ENCODE measurements around the gene TEDC2. TPM values are rescaled to one million over a fixed set of nuclear protein-coding genes. Genes with fewer than 3 reads are reported as not detected.
"Not testable (repeated sequence)": the region's sequence is repeated elsewhere in the genome, so short reads cannot be mapped to it uniquely, and the experiment has no call there.

The TEDC2 gene
- polyA plus RNA-seq, 3 donors: 11.3 to 14.2 (median 13.7) TPM

GRCh38 chr16:2475413-2476344, 15.8 kb downstream of the TEDC2 start:
- DNase-seq: no peak

GRCh38 chr16:2476345-2476720, 16.4 kb downstream of the TEDC2 start:
- no peak for DNase-seq

GRCh38 chr16:2476741-2477140, 16.8 kb downstream of the TEDC2 start:
- DNase-seq: no peak

DNA sequence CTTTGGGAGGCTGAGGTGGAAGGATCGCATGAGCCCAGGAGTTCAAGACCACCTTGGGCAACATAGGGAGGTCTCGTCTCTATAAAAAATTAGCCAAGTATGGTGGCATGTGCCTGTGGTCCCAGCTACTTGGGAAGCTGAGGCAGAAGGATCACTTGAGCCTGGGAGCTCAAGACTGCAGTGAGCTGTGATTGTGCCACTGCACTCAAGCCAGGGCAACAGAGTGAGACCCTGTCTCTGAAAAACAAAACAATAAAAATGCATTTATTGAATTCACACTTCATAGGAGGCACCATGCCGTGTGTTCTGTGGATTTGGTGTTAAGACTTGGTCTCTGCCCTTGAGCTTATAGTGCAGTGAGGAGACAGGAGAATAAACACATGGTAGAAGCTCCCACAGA, 17.4 kb downstream of the TEDC2 start:
- DNase-seq: no peak

- DNase-seq: no peak
Measured at GRCh38 chr16:2478279-2478678, 18.4 kb downstream of the TEDC2 start.

- not testable (repeated sequence) for DNase-seq
Measured at GRCh38 chr16:2479996-2480395, 20.1 kb downstream of the TEDC2 start.

DNA sequence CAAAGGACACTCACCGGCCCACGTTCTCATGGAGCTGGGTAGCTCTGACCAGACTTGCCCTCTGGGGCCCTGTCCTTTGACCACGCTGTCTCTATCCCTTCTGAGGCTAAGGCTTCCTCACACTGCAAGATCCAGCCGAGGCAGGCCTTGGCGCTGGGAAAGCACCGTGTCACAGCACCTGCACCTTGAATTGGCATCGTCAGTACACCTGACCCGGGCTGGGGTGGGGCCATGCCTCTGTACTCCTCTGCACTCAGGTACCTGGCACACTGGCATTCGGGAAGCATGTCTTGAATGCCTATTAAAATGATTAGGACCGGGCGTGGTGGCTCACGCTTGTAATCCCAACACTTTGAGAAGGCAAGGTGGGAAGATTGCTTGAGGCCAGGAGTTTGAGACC, 21.0 kb downstream of the TEDC2 start:
- DNase-seq: no peak

GRCh38 chr16:2481676-2482075, 21.8 kb downstream of the TEDC2 start:
- DNase-seq: no peak

DNA sequence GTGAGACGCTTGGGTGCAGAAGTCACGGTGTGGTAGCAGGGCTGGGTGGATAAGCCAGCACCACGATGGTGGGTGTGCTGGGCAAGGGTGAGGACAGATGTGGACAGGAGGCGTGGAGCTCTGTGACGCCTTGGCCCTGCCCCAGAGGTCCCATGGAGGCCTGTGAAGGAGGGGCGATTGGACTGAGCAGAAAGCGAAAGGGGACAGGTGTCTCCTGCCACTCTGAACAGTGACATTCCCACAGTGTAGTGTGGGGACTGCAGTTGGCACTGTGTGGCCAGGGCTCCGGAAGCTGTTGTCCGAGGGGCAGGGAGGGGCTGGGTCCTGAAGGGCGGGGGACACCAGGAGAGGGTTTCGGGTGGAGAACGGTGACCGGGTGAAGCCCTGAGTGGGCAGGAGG, 22.3 kb downstream of the TEDC2 start:
- no peak for DNase-seq

DNA sequence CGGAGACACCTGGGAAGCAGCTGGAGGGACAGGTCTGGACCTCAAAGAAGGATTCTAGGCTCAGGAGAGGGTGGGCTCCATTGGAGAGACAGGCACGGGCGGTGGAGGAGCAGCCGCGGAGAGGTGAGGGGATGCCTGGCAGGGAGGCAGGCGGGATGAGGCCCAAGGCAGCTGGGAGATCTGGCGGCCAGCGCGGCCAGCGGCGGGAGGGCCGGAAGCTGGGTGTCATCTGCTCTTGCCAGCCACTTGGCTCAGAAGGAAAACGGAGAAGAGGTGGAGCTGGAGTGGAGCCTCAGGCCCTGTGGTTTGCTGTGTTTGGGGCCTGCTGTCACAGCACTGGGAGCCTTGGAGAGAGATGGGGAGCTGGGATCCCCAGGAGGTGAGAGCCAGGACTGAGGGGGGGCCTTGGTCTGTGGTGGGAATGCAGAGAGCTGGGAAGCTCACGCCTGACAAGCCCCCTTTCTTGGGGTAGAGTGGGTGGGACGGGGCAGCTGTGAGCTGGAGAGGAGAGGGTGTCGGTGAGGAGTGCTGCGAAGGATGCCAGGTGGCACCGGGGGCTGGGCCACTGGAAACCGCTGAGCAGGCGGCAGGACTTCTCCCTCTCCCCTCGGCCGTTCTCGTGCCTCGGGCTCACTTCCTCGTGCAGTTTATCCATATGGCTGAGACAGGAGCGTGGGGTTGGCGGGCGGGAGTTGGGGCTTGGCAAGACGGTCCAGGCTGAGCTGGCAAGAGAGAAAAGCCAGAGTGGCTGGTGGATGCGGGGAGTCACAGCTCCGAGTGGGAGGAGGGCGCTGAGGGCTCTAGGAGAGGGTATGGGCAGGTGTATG, 23.0 kb downstream of the TEDC2 start:
- DNase-seq: no peak

GRCh38 chr16:2483939-2484897, 24.3 kb downstream of the TEDC2 start:
- no peak for DNase-seq

- DNase-seq: no peak
Measured at GRCh38 chr16:2484898-2485508, 25.1 kb downstream of the TEDC2 start.

GRCh38 chr16:2485811-2486507, 26.1 kb downstream of the TEDC2 start:
- DNase-seq: no peak

DNA sequence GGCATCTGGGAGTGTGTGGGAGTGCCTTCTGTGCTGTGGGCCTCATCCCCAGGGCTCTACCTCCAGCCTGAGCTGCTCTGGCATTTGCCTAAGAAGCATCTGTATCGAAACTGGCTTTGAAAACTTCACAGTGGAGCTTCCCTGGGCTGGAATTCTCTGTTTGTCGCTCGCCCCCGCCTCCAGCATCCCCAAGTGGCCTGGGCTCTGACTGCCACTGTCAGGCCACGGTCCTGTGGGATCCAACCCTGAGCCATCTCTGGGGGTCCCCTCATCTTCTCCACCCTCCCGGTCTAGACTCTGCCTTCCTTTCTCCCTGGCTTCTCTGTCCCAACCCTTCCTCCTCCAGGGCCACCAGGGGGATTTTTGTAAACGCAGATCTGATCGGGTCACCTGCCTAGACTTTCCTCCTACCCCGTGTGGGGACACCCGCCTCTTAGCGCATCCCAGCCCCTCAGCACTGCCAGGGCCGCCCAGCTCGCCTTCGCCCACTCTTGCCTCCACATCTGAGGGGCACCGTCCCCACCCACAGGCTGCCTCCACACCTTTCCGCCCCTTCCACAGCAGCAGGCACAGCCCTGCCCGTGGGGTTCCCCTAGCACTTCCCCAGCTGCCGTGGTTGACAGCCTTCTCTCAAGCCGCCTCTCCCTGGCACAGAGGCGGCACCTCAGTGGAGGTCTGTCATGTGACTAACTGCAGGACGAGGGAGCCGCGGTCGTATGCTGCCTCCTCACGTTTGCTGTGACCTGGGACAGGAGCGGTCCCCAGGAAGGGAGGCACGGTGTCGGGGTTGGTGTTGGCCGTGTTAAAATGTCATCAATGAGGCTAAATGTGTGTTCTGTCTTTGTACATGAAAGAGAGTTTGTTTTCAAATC, 27.0 kb downstream of the TEDC2 start:
- no peak for DNase-seq

DNA sequence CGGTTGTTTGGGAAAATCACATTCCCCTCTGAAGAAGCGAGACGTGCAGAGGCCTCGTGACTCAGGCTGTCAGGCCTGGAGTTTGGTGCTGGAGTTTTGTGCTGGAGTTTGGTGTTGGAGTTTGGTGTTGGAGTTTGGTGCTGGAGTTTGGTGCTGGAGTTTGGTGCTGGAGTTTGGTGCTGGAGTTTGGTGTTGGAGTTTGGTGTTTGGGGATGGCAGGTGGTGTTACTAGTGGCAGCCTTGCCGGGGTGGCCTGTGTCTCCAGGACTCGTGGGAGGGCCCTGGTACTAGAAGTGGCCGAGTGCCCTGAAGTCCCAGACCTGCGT, 27.6 kb downstream of the TEDC2 start:
- no peak for DNase-seq

DNA sequence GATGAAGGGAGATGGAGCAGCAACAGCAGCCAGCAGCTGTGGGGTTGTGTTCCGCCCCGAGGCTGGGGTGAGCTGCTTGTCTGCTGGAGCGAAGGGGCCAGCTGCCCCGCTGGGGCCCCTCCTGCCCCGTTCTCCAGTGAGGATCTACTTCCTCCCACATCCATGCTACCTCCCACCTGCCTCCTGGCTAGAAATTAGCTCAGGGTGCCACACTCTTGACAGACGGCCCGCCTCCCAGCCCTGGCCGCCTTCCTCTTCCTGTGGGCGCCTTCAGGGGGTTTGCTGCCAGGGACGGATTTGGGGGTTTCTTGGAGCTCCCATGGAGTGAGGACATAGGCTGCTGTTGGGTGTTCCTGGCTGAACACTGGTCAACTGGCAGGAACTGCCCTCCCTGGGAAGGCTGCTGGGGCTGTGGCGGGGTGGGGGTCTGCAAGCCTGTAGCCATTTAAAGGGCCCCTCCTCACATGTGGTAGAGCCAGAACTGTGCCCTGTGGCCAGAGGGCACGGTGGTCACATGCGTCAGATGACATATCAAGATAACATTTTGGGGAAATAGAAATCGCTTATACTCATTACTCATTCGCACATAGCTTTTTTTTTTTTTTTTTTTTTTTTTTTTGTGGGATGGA, 28.1 kb downstream of the TEDC2 start:
- no peak for DNase-seq

- no peak for DNase-seq
Measured at GRCh38 chr16:2489581-2489980, 29.7 kb downstream of the TEDC2 start.

DNA sequence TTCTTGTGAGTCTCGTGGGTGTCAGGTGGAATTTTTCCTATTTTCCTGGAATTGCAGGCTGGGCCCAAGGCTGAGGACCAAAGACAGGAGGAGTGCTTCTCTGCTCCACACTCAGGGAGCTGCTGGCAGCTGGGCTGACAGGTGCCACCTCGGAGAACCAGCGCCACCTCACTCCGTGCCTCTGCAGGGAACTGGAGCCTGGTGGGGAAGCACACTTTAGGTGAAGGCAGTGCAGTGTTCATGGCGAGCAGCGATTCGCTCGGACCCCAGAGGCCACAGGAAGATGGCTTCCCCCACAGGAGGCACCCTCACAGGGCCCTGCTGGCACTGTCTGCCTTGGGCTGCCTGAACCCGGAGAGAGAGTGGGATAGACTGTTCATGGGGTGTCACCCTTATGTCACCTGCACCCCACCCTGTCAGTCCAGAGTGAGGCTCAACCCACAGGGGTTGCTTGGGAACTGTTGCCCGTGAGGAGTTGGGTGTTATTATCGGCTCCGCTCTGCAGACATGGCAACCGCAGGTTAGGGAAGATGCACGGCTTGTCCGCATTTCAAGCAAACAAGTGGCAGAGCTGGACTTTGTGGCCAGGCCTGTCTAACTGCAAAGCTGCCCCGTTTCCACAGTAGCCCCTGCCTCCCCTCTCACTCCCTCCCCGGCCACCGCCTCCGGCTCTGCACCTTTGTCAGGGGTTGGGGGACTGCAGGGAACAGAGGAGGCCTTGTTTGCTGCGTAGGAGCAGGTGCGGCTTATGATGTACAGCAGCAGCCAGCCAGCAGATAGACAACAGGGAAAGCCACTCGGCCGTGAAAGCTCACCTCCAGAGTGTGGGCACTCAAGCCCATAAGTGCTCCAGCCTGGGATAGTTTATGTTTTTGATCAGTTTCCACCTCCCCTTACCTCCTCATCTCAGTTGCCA, 30.5 kb downstream of the TEDC2 start:
- DNase-seq: no peak

Data from renal pelvis (tissue), 4 donors.